ENCODE data around the gene KCNJ6.
"Not testable (repeated sequence)": the region's sequence is repeated elsewhere in the genome, so short reads cannot be mapped to it uniquely, and the experiment has no call there.

The KCNJ6 gene

DNA sequence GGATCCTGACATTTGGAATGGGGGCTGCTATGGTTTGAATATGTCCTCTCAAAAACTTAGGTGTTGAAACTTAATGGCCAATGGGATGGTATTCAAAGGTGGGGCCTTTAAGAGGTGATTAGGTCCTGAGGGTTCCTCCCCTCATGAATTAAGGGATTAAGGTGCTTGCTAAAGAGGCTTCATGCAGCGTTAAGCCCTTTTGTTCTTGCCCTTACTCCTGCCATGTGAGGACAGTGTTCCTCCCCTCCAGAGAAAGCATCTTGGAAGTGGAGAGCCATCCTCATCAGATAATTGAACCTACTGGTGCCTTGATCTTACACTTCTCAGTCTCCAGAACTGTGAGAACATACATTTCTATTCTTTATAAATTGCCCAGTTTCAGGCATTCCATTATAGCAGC lies 146.6 kb downstream of the KCNJ6 start:
- no peak overlapping the region for H3K4me3 ChIP-seq (ENCODE audit: low read length)
- DNase-seq (ENCODE audit: low read depth): no peak
- TF ChIP-seq, protein P1, sequence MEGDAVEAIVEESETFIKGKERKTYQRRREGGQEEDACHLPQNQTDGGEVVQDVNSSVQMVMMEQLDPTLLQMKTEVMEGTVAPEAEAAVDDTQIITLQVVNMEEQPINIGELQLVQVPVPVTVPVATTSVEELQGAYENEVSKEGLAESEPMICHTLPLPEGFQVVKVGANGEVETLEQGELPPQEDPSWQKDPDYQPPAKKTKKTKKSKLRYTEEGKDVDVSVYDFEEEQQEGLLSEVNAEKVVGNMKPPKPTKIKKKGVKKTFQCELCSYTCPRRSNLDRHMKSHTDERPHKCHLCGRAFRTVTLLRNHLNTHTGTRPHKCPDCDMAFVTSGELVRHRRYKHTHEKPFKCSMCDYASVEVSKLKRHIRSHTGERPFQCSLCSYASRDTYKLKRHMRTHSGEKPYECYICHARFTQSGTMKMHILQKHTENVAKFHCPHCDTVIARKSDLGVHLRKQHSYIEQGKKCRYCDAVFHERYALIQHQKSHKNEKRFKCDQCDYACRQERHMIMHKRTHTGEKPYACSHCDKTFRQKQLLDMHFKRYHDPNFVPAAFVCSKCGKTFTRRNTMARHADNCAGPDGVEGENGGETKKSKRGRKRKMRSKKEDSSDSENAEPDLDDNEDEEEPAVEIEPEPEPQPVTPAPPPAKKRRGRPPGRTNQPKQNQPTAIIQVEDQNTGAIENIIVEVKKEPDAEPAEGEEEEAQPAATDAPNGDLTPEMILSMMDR (IDR thresholded peaks at IDR 0.05; ENCODE audit: insufficient read depth, low read depth, low read length, missing control alignments): no peak

DNA sequence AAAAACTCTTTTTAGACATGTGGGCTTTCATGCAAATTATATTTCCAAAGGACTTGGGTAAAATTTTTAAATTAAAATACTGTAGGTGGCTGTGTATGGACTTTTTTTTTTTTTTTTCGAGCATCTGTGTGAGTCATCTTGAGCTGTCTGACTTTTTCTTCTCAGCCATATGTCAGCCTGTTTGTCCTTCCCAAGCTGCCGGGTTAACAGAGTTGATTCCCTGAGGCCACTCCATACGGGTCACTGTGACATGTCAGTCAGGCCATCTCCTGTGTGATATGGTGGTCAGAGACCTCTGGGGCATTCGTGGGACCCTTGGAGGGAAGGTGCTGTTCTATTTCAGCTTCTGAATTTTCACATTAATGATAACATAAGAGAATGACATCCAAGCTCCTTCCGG lies 148.3 kb downstream of the KCNJ6 start:
- peak; percentile 57 for DNase-seq (ENCODE audit: low read depth)
- TF ChIP-seq, protein P1 (IDR thresholded peaks at IDR 0.05; ENCODE audit: insufficient read depth, low read depth, low read length, missing control alignments): no peak
- H3K4me3 ChIP-seq (ENCODE audit: low read length): no peak overlapping the region

DNA sequence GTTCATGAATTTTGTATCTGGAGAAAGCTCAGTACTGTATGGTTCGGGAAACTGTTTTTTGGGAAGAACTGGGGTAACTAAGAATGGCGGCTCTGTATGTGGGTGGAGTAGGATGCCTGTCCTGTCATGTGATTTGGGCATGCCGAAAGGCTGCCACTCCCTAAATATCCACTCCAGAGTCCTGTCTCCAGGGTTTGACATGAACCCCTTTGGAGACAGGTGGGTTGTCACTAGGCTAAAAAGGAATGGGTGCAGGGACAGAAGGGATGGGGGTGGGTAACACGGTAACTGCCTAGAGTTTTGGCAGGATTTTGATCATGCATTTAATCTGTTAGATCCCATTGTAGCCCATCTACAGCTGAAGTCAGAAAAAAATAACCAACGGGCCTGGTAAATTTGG lies 150.1 kb downstream of the KCNJ6 start:
- no peak overlapping the region for H3K4me3 ChIP-seq (ENCODE audit: low read length)
- TF ChIP-seq, protein P1 (IDR thresholded peaks at IDR 0.05; ENCODE audit: insufficient read depth, low read depth, low read length, missing control alignments): no peak
- DNase-seq (ENCODE audit: low read depth): no peak

DNA sequence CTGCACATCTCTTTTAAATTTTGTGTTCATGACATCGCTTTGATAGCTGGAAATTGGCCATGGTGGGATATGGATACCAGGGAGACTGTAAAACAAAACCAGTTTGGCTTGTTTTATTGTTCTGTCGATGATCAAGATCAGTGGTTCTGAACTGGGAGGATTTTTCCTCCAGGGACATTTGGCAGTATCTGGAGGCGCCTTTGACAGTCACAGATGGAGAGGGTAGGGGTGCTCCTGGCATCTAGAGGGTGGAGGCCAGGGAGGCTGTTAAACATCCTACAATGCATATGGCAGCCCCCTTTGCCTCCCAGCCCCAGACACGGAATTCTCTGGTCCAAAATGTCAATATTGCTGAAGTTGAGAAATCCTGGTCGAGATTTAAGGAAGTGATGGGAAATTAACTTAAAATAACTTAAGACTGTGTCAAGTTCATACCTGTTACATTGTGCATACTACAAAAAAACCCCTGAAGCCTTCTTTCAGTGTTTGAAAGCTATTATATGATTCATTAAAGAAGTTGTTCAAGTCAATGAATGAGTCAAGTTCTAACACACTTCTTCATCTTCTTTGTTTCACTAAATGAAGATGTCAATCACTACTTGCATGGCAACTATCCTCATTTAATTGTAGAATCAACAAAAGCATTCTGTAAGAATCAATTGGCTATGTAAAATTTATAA lies 150.9 kb downstream of the KCNJ6 start:
- H3K4me3 ChIP-seq (ENCODE audit: low read length): no peak overlapping the region
- TF ChIP-seq, protein P1 (IDR thresholded peaks at IDR 0.05; ENCODE audit: insufficient read depth, low read depth, low read length, missing control alignments): no peak
- DNase-seq (ENCODE audit: low read depth): peak; percentile 88

DNA sequence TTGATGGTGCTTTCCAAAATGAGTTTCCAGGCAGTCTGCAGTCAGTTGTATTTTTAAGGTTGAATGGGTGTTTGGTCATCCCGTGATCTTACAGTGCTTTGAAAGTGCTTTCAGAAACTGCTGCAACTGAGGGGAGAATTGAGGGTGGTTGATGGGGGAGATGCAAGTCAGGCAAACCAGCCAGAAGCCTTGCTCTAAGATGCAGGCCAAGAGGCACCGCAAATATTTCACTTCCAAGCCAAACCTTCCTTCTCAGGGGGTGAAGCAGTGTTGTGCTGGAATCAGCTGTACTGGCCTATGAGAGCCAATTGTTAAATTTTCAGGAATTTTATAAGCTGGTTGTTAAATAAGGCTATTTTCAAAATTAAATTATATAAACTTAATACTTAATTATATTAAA lies 151.6 kb downstream of the KCNJ6 start:
- TF ChIP-seq, protein P1 (IDR thresholded peaks at IDR 0.05; ENCODE audit: insufficient read depth, low read depth, low read length, missing control alignments): no peak
- no peak for DNase-seq (ENCODE audit: low read depth)
- no peak overlapping the region for H3K4me3 ChIP-seq (ENCODE audit: low read length)

DNA sequence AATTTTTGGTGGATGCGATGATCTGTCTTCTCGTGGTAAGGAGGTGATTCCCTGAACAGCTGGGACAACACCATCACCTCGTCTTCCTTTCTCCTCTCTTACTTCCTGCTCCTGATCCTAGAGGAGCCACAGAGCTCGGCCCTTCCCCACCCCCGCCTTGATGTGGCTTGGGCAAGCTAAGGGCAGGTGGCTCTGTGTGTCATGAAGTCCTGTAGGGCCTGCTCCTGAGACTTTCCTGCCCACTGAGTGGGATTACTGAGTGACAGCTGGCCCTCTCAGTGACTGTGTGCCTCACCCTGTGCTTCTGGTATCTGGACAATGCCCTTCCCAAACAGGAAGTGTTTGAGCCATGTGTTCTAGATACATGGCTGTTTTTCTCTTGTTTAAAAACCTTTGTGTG lies 153.0 kb downstream of the KCNJ6 start:
- no peak for DNase-seq (ENCODE audit: low read depth)
- H3K4me3 ChIP-seq (ENCODE audit: low read length): no peak overlapping the region
- TF ChIP-seq, protein P1 (IDR thresholded peaks at IDR 0.05; ENCODE audit: insufficient read depth, low read depth, low read length, missing control alignments): no peak

DNA sequence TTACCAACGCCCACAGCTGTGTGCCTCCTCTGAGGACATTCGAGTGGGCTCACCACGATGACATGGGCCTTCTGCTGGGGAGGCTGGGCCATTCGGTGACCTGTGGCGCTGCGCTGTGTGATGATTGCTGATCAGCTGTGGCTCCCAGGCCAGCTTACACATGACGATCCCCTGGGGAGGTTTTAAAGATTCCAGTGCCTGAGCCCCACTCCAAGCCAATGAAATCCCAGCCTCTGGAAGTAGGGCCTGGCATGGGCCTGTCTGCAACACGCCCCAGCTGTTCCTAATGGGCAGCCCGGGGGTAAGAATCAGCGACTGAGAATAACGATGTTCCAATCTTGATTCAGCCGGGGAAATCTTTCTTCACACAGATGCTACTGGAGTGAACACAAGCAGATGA lies 153.7 kb downstream of the KCNJ6 start:
- H3K4me3 ChIP-seq (ENCODE audit: low read length): no peak overlapping the region
- DNase-seq (ENCODE audit: low read depth): no peak
- TF ChIP-seq, protein P1 (IDR thresholded peaks at IDR 0.05; ENCODE audit: insufficient read depth, low read depth, low read length, missing control alignments): no peak

DNA sequence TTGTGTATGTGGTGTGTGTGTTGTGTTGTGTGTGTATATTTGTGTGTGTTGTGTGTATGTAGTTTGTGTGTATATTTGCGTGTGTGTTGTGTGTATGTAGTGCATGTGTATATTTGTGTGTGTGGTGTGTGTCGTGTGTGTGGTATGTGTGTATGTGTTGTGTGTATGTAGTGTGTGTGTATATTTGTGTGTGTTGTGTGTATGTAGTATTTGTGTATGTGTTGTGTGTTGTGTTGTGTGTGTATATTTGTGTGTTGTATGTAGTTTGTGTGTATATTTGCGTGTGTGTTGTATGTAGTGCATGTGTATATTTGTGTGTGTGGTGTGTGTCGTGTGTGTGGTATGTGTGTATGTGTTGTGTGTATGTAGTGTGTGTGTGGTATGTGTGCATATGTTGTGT lies 154.9 kb downstream of the KCNJ6 start:
- DNase-seq (ENCODE audit: low read depth); H3K4me3 ChIP-seq (ENCODE audit: low read length): not testable (repeated sequence)

Measured in epithelial cell of esophagus (primary cell).